ENCODE results near the gene NACAD.
"Not testable (repeated sequence)": the region's sequence is repeated elsewhere in the genome, so short reads cannot be mapped to it uniquely, and the experiment has no call there.

The NACAD gene

DNA sequence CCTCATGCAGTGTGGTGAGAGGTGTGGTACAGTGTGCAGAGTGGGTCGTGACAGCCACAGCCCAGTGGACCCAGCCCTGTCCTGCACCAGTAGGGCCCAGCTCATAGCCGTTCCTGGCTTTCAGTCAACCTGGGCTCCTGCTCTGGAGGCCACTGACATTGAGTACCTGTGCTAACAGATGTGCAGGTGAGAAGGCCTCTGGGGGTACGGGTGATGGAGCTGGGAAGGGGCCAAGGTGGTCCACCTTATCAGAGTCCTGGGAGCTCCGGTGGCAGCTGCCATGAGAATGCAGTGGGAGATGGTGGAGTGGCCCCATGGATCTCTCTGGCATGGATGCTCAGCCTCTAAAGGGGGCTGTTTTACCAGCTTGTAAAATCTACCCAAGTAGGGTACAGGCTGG lies 28.8 kb upstream of the NACAD start:
- DNase-seq (ENCODE audit: low read depth) = no peak
- no peak overlapping the region for H3K4me3 ChIP-seq (ENCODE audit: low read depth, low read length)
- TF ChIP-seq, protein P1, sequence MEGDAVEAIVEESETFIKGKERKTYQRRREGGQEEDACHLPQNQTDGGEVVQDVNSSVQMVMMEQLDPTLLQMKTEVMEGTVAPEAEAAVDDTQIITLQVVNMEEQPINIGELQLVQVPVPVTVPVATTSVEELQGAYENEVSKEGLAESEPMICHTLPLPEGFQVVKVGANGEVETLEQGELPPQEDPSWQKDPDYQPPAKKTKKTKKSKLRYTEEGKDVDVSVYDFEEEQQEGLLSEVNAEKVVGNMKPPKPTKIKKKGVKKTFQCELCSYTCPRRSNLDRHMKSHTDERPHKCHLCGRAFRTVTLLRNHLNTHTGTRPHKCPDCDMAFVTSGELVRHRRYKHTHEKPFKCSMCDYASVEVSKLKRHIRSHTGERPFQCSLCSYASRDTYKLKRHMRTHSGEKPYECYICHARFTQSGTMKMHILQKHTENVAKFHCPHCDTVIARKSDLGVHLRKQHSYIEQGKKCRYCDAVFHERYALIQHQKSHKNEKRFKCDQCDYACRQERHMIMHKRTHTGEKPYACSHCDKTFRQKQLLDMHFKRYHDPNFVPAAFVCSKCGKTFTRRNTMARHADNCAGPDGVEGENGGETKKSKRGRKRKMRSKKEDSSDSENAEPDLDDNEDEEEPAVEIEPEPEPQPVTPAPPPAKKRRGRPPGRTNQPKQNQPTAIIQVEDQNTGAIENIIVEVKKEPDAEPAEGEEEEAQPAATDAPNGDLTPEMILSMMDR (IDR thresholded peaks at IDR 0.05; ENCODE audit: insufficient read depth, low read depth, low read length, missing control alignments) = no peak

DNA sequence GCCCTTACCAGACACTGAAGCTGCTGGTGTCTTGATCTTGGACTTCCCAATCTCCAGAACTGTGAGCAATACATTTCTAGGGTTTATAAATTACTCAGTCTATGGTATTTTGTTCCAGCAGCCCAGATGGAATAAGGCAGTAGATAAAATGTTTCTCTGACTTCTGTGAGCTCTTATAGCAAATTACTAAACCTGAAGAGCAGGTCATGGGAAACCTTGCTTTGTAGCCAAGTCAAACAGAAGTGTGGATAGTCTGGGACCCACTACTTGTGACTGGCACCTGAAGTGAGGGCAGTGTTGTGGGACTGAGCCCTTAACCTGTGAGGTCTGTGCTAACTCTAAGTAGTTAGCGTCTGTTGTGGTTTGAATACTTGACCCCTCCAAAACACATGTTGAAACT lies 27.3 kb upstream of the NACAD start:
- TF ChIP-seq, protein P1 (IDR thresholded peaks at IDR 0.05; ENCODE audit: insufficient read depth, low read depth, low read length, missing control alignments) = no peak
- H3K4me3 ChIP-seq (ENCODE audit: low read depth, low read length) = no peak overlapping the region
- DNase-seq (ENCODE audit: low read depth) = no peak

DNA sequence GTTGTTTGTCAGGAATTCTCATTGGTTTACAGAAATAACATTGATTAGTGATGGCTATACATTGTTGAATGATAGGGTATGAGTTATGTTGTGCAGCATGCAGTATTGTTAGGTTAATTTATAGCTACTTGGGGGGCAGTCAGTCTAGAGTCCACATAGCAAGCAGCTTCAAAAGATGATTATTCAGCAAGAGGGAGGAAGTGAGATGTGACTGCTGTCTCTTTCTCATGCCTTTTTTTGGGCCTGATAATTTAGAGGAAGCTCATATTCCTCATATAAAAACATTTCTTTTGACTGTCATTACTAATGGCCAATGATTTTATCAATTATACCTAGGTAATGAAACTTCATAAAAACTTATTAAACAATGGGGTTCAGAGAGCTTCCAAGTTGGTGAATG lies 26.2 kb upstream of the NACAD start:
- DNase-seq (ENCODE audit: low read depth) = no peak
- TF ChIP-seq, protein P1 (IDR thresholded peaks at IDR 0.05; ENCODE audit: insufficient read depth, low read depth, low read length, missing control alignments) = no peak

DNA sequence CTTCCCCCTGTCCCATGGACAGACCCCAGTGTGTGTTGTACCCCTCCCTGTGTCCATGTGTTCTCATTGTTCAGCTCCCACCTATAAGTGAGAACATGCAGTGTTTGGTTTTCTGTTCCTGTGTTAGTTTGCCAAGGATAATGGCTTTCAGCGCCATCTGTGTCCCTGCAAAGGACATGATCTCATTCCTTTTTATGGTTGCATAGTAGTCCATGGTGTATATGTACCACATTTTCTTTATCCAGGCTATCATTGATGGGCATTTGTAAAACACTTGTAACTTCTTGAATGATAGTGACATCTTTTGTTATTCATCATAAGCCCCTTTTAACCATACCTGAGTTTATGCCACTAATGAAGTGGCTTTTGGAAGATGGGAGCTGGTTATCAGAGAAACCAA lies 25.5 kb upstream of the NACAD start:
- not testable (repeated sequence) for H3K4me3 ChIP-seq (ENCODE audit: low read depth, low read length); DNase-seq (ENCODE audit: low read depth)

More for the DNA sequence above, 26.2 kb upstream of the NACAD start:
- H3K4me3 ChIP-seq (ENCODE audit: low read depth, low read length) = no peak overlapping the region

DNA sequence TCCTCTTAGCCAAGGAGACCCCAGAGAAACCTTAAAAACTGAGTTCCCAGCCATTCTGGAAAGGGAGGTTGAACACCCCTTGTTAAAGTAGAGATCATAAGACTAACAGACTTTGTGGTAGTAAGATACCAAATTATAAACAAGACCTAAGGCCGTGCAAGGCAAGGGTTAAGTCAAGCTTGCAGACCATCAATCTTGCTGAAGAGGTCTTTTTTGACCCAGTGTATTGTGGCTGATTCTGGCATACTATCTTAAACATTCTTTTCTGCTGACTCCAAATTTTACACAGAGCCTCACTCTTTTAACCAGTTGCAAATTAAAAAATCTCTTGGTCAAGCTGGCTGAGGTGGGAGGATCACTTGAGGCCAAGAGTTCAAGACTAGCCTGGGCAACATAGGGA lies 23.9 kb upstream of the NACAD start:
- TF ChIP-seq, protein P1 (IDR thresholded peaks at IDR 0.05; ENCODE audit: insufficient read depth, low read depth, low read length, missing control alignments) = no peak
- DNase-seq (ENCODE audit: low read depth) = no peak
- peak overlapping the region; percentile 77; the same call in 1 of the 2 replicates for H3K4me3 ChIP-seq (ENCODE audit: low read depth, low read length)

- DNase-seq (ENCODE audit: low read depth) = peak; percentile 96
- TF ChIP-seq, protein P1 (IDR thresholded peaks at IDR 0.05; ENCODE audit: insufficient read depth, low read depth, low read length, missing control alignments) = peak; percentile 17
- peak within 1 kb of the TSS; percentile 77 for H3K4me3 ChIP-seq (ENCODE audit: low read depth, low read length)
Measured at GRCh38 chr7:45111298-45112223, 22.8 kb upstream of the NACAD start, which contains the start of gene TBRG4. Gene TBRG4, minus strand, starts transcription at chr7:45111697. Its CDS starts 2,460 bp downstream, at chr7:45109237.

- no peak for DNase-seq (ENCODE audit: low read depth)
- no peak overlapping the region for H3K4me3 ChIP-seq (ENCODE audit: low read depth, low read length)
- TF ChIP-seq, protein P1 (IDR thresholded peaks at IDR 0.05; ENCODE audit: insufficient read depth, low read depth, low read length, missing control alignments) = no peak
Measured at GRCh38 chr7:45108863-45109262, 20.1 kb upstream of the NACAD start.
